Brain (organoid and tissue), 1 donor: ENCODE results near the gene LDLRAD2. TPM values are rescaled to one million over a fixed set of nuclear protein-coding genes. Genes with fewer than 3 reads are reported as not detected.

Source experiments
- polyA plus RNA-seq: library from polyadenylated mRNA; stranded (reverse); fragments of 350-450 nt; fragmentation: Illumina TruSeq; extraction: RNeasy Lipid Tissue Mini Kit (QIAGEN cat#74804); gene quantifications from one replicate; pipeline ENCODE4 v1.2.3, GENCODE V29; 2015; ENCODE audit warnings: low read depth, low replicate concordance; ENCODE audit not compliant: insufficient read depth

LDLRAD2 gene
- polyA plus RNA-seq, 1 donor from 2014 or later, result not detected

Other genes with a start within 250 kb of the LDLRAD2 start
- 60.7 TPM for gene RAP1GAP, start 142.9 kb upstream of the LDLRAD2 start, polyA plus RNA-seq
- gene USP48, start 29.1 kb upstream of the LDLRAD2 start, polyA plus RNA-seq, result 26.9 TPM
- 27.0 TPM for gene HSPG2, start 125.0 kb downstream of the LDLRAD2 start, polyA plus RNA-seq
- gene CELA3B, start 164.8 kb downstream of the LDLRAD2 start, polyA plus RNA-seq, result not detected
- not detected for gene CELA3A, start 189.4 kb downstream of the LDLRAD2 start, polyA plus RNA-seq
- gene CDC42, start 240.4 kb downstream of the LDLRAD2 start, polyA plus RNA-seq, result 200 TPM